ENCODE data around the gene EYS.

Gene EYS

DNA sequence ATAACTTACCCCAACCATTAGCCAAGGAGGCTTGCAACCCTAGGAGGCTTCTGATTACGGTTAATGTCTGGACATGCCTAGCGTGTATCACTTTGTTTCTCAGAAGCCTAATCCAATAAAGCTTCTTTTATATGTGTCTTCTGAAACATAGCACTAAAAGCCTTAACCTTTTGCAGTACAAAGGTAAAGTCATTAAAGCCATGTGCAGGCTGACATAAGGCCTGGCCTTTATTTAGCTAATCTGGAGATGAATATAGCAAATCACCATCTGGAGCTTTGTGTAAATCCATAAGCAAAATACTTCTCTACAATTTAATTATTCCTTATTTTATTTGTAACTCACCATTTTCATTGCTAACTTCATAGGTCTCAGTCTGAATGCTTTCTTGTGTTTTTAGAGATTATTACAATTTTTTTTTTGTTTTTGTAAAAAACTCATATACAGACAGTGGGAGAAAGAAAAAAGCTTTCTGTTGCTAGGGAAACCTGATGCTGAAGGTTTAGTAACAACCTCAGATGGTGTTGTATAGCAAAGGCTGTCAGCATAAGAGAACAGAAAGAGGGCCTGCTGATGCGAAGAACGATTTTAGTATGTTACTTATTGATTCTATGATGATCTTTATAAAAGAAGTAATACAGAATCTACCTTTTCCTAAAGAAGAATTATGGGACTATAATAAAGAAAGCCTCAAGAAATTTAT is at the start of gene EYS:
Gene EYS, minus strand, starts transcription at position 101 of the 701 bp plus-strand sequence. CDS start 211,816 bp downstream, outside the sequence.
- DNase-seq (ENCODE audit: low read depth in 2 of 2) = no peak

DNA sequence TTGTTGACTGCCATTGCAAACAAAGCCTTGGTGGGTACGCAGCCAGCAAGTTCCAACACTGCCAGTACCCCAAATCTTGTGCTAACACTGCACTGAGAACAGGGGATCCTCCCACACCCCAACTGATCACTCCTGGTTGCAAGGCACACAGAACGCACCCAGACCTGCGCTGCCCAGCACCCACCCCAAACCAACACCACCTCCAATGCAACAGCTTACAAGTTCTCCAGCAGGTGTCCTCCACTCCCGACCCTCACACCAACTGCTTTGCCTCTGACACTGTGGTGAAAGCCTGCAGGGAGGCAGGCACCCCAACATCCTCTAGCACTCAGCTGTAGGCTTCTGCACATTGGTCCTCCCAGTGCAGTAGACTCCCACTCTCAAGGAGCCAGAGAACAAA is 39.3 kb upstream of the EYS start:
- no peak for DNase-seq (ENCODE audit: low read depth in 2 of 2)

DNA sequence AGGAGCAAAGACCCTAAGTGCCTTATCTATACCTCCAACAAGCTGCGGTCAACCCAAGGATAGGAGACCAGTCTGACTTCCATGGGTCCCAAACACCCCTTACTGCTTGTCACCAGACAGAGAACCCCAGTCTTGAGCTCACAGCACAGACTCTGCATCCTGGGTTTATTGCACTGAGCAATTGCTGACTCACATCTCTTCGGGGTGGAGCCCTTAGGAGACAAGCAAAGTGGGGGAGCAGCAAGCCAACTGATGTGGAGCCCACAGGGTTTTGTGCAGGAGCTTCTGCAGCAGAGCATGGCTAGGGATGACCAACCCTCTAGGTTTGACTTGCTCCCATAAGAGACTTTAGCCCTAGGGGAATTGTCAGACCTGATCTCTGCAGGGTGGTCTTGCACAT is 38.6 kb upstream of the EYS start:
- DNase-seq (ENCODE audit: low read depth in 2 of 2) = no peak

GRCh38 chr6:65728879-65729479 is 22.0 kb upstream of the EYS start:
- no peak for DNase-seq (ENCODE audit: low read depth in 2 of 2)

DNA sequence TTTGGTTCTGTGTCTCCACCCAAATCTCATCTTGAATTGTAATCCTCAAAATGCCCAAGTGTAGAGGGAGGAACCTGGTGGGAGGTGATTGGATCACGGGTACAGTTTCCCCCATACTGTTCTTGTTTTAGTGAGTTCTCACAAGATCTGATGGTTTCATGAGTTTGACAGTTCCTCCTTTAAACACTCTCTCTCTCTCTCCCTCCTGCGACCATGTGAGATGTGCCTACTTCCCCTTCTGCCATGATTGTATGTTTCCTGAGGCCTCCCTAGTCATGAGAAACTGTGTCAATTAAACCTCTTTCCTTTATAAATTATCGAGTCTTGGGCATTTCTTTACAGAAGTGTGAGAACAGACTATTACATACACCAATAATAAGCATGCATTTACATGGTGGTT is 12.1 kb upstream of the EYS start:
- DNase-seq (ENCODE audit: low read depth in 2 of 2) = no peak

DNA sequence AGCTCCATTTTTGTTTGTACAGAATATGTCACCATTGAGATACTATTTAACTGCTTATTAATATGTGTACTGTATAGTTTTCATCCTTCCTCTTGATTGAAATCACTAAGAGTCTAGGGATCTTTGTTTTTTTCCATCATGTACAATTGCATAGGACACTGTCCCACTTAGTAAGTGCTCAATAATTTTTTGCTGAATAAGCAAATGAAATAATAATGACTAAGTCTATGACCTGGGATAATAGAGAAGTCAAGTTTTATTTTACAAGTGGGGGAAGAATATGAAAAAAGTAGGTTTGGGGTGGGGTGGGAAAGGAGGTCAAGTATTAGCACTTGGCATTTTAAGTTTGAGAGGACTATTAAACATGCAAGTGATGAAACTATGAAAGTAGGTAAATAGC is 4.5 kb upstream of the EYS start:
- DNase-seq (ENCODE audit: low read depth in 2 of 2) = no peak

GRCh38 chr6:65709099-65709830 is 2.2 kb upstream of the EYS start:
- DNase-seq (ENCODE audit: low read depth in 2 of 2) = no peak

DNA sequence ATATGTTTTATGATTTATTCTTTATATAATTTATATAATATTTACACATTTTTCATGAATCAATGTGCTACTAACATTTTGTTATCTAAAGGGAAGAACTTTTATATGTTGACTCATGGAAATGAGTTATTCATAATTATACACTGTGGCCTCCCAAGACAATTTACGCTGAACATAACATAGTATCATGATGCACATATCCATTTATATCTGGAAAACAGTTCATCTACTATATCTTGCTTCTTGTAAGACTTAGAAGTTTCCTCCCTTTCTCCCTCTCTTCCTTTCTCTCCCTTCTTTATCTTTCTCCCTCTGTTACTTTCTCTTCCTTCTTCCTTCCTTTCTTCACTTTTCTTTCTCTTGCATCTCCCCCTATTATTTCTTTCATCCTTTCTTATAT is 1.1 kb upstream of the EYS start:
- no peak for DNase-seq (ENCODE audit: low read depth in 2 of 2)

DNA sequence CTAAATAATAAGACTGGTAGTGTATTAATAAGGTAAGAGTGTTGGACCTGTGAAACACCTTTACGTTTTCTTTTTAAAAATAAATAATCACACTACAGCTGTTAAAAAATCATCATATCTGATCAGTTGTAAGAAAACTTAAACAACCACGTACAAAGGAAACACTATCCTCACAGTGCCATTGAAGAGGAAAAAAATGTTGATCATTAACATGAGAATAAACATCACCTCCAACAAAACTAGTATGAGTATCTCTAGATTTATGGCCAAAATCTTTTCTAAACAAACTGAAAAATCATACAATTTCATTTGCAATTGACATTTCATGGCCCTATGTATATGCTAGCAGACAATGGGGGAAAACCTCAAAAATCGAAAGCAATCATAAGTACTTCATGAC is 590 bp downstream of the EYS start:
- DNase-seq (ENCODE audit: low read depth in 2 of 2) = no peak

GRCh38 chr6:65701325-65701724 is 5.7 kb downstream of the EYS start:
- DNase-seq (ENCODE audit: low read depth in 2 of 2) = no peak

DNA sequence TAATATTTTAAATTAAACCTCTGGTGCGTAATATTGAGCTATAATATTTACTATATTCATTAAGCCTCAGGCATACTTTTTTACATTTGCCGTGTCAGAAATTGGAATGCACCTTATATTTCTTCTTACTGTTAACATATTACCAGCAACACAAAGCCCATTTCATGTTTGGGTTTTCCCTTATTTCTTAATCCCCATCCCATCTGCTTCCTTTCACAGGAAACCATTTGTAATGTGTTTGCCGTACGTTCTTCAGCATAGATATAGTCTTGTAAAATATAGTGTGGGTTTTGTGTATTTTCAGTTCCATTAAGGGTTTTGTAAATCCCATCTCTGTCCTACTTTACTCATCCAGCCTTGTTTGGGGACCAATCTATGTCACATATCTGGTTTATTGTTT is 6.5 kb downstream of the EYS start:
- no peak for DNase-seq (ENCODE audit: low read depth in 2 of 2)

GRCh38 chr6:65692109-65692508 is 14.9 kb downstream of the EYS start:
- no peak for DNase-seq (ENCODE audit: low read depth in 2 of 2)

- no peak for DNase-seq (ENCODE audit: low read depth in 2 of 2)
These were observed 26.8 kb downstream of the EYS start for GRCh38 chr6:65680232-65680631.

DNA sequence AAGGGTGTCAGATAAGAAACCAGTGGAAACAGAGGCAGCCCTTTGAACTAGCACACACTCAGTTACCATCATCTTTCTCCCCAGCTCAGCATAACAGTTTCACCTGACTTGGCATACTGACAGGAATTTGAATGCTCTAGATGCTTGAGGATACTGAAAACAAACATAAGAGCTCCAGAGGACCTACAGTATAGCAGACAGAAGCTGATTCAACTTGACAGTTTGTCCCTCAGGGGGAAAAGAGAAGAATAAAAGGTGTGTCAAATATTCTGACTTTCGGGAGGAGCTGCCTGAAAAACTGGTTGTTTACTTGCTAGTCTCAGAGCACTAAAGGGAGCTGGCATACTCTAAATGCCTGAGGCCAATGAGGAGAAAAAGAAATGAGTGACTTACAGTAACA is 35.1 kb downstream of the EYS start:
- DNase-seq (ENCODE audit: low read depth in 2 of 2) = no peak

GRCh38 chr6:65667916-65668656 is 38.9 kb downstream of the EYS start:
- no peak for DNase-seq (ENCODE audit: low read depth in 2 of 2)

- DNase-seq (ENCODE audit: low read depth in 2 of 2) = no peak
These were observed 56.9 kb downstream of the EYS start for GRCh38 chr6:65650086-65650485.

DNA sequence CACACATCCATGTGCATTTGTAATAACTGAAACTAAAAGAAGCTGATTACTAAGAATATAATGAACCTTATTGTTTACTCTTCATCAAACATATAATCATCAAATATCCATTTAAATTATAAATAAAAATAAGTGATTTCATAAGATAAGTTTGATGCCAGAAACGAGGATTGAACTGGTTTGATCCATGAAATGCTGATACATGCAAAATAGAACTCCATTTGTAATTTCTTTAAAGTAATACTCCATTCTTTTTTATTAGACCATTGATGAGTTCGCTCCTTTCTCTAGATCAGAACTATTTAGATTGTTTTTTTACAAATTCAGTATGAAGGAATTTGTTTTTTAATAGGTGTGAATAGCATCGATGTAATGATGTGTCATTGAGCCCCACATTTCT is 57.6 kb downstream of the EYS start:
- DNase-seq (ENCODE audit: low read depth in 2 of 2) = no peak

- DNase-seq (ENCODE audit: low read depth in 2 of 2) = no peak
These were observed 60.5 kb downstream of the EYS start for GRCh38 chr6:65646544-65646943.

DNA sequence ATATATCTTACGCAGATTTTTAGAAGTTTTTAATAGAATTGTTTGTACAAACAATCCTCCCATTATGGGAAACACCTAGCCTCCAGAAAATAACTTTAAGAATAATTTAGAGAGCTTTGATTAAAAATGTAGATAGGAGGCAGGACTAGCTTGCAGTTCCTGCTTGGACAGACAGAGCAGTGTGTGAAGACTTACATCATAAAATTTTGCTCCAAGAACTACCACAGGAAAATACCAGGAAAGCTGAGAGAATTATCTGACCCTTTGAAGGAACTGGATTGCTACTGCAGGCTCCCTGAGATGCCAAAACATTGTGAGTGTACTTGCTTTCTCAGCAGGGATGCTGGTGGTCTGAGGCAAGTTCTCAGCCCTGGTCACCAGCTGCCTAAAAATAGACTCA is 64.2 kb downstream of the EYS start:
- DNase-seq (ENCODE audit: low read depth in 2 of 2) = no peak

GRCh38 chr6:65638047-65638831 is 68.8 kb downstream of the EYS start:
- DNase-seq (ENCODE audit: low read depth in 2 of 2) = no peak

DNA sequence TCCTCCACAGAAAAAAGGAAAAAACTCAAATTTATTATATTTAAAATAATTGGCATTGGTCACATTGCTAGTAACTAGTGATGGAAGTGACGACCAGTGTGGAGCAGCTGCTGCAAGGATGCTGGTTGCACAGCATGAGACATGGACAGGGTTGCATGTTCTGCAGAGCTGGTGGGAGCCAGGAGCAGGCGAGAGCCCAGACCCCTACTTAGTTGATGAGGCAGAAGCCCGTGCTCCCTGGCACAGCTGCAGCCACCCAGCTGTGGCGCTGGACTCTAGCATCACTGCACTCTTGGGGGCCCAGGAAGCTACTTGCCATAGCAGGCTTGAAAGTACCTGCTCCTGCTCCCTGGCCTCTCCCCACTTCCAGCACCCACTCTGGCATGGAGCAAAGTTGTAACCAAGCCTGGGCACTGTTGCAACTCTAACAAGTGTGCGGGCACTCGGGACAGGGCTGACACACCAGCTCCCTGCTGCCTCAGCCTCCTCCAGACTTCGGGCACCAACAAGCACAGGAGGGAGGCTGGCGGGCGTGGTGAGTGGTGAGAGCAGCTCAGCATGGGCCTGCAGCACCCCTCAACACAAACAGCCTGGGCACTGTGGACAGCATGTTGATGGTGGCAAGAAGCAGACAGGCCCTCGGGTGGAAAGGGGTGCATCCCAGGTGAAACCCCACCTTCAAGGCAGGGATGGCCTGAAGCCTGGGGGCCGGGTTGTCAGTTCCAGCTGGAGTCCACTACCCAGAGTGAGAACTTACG is 69.6 kb downstream of the EYS start:
- DNase-seq (ENCODE audit: low read depth in 2 of 2) = no peak
